GM12878 (cell line): Measurements from ENCODE around the gene ZNF783. TPM values are rescaled to one million over a fixed set of nuclear protein-coding genes. Genes with fewer than 3 reads are reported as not detected.

Experiments used
- ATAC-seq: fragments of 200-7000 bp; cut with Tn5 transposase; 3 replicates; pipeline ENCODE4 v1.9.1; 2020; ENCODE audit warnings: mild to moderate bottlenecking, moderate library complexity
- BruUV-seq: library from RNA; stranded (reverse); fragments of 400-500 nt; replicated peaks from 2 replicates; lab custom pipeline; 2021; lab: Mats Ljungman, UMichigan
- CTCF ChIA-PET: fragments of 300-600 bp; sonication (Branson Sonifier 250); formaldehyde crosslinking; extraction: SDS; loops from one replicate; lab custom pipeline; 2021; ENCODE audit warnings: inconsistent platforms; lab: Yijun Ruan, JAX
- POLR2A ChIA-PET: fragments of 350-600 bp; formaldehyde crosslinking; extraction: SDS; loops from one replicate; lab custom pipeline; 2021; ENCODE audit warnings: inconsistent platforms; lab: Charles Lee
- RAD21 ChIA-PET: fragments of 300-600 bp; sonication (Branson Sonifier 250); formaldehyde crosslinking; loops from one replicate; lab custom pipeline; 2023; ENCODE audit warnings: antibody characterized with exemption; ENCODE audit not compliant: unreplicated experiment; lab: Charles Lee
- SMC1A ChIA-PET: fragments of 300-600 bp; sonication (Branson Sonifier 250); formaldehyde crosslinking; loops from one replicate; lab custom pipeline; 2023; ENCODE audit not compliant: unreplicated experiment, uncharacterized antibody; lab: Charles Lee
- DNase-seq: peaks from one replicate; pipeline ENCODE4 v3.0.0-alpha.2; 2011; ENCODE audit warnings: low read depth, low spot score
- FAIRE-seq: peaks from 3 replicates; lab custom pipeline; 2011; peaks lifted over from hg19 to GRCh38; lab: Jason Lieb, UNC
- H2AFZ ChIP-seq: 2 replicates; pipeline ENCODE4 v1.6.0; 2011; ENCODE audit warnings: low read depth, low read length, control low read depth; ENCODE audit not compliant: control insufficient read depth
- H3K27ac ChIP-seq: 2 replicates; pipeline ENCODE4 v1.5.1; 2011; ENCODE audit warnings: control low read depth; ENCODE audit not compliant: control insufficient read depth, insufficient read depth
- H3K27me3 ChIP-seq, 2 experiments: replicated peaks in 1 of 2; 2 replicates each; pipeline versions ENCODE4 v1.6.0 to v1.6.1; 2011; ENCODE audit warnings: low read length in 1 of 2; ENCODE audit not compliant: control insufficient read depth in 2 of 2, insufficient read depth in 2 of 2
- H3K36me3 ChIP-seq, 2 experiments: 2 replicates each; pipeline ENCODE4 v1.5.1; 2011; ENCODE audit warnings: low read length in 1 of 2; ENCODE audit not compliant: control insufficient read depth in 2 of 2, insufficient read depth in 2 of 2
- H3K4me1 ChIP-seq: 2 replicates; pipeline ENCODE4 v1.6.1; 2011; ENCODE audit warnings: mild to moderate bottlenecking, low read length, moderate library complexity, mixed read lengths; ENCODE audit not compliant: control insufficient read depth, insufficient read depth
- H3K4me2 ChIP-seq: 2 replicates; pipeline ENCODE4 v1.6.0; 2011; ENCODE audit warnings: control low read depth; ENCODE audit not compliant: control insufficient read depth, insufficient read depth
- H3K4me3 ChIP-seq: fragments of 200-600 bp; sonication (generic); 2 replicates; pipeline ENCODE4 v1.5.1; 2016
- H3K79me2 ChIP-seq: 2 replicates; pipeline ENCODE4 v1.6.0; 2011; ENCODE audit warnings: low read length; ENCODE audit not compliant: control insufficient read depth, insufficient read depth
- H3K9ac ChIP-seq: 2 replicates; pipeline ENCODE4 v1.8.0; 2011; ENCODE audit warnings: low read length, control low read depth, mixed read lengths; ENCODE audit not compliant: control insufficient read depth, insufficient read depth
- H3K9me3 ChIP-seq: replicated peaks from 3 replicates; pipeline ENCODE4 v1.5.1; 2011; ENCODE audit warnings: mild to moderate bottlenecking, low read length; ENCODE audit not compliant: control insufficient read depth, insufficient read depth
- H4K20me1 ChIP-seq: 2 replicates; pipeline ENCODE4 v1.6.0; 2011; ENCODE audit not compliant: control insufficient read depth, insufficient read depth
- CBFB ChIP-seq: IDR thresholded peaks from 2 replicates; pipeline ENCODE4 v1.6.1; 2016; ENCODE audit warnings: antibody characterized with exemption, low read depth
- CHD1 ChIP-seq: IDR thresholded peaks from 2 replicates; pipeline ENCODE4 v1.6.1; 2012; ENCODE audit warnings: low read depth, low read length, improper control_type of control experiment
- EP300 ChIP-seq, 2 experiments: fragments of 150-350 bp in 1 of 2; IDR thresholded peaks; 2 replicates each; pipeline ENCODE4 v1.6.1; 2011 to 2012; ENCODE audit warnings: low read depth in 2 of 2, low read length in 2 of 2, borderline replicate concordance in 1 of 2, improper control_type of control experiment in 1 of 2, inconsistent platforms in 1 of 2; ENCODE audit not compliant: control insufficient read depth in 1 of 2
- NFIC ChIP-seq: IDR thresholded peaks from 2 replicates; pipeline ENCODE4 v1.6.1; 2012; ENCODE audit warnings: low read depth, mild to moderate bottlenecking, inconsistent platforms, low read length, moderate library complexity
- YY1 ChIP-seq: IDR thresholded peaks from 2 replicates; pipeline ENCODE4 v1.6.1; 2011; ENCODE audit warnings: low read depth, mild to moderate bottlenecking, low read length
- WGBS: methylation state at CpG from one replicate; pipeline ENCODE4 v1.1.6; 2016; ENCODE audit warnings: low lambda C conversion rate; ENCODE audit not compliant: insufficient replicate concordance, insufficient coverage; ENCODE audit errors: missing lambda C conversion rate; 5-methylcytosine and 5-hydroxymethylcytosine counted together
- in situ Hi-C: fragments of 300-500 bp; cut with MboI; formaldehyde crosslinking; loops from 9 replicates; pipeline ENCODE4 v1.14.3; 2018; ENCODE audit warnings: mixed read lengths
- intact Hi-C: fragments of 100-400 bp; cut with micrococcal nuclease; formaldehyde crosslinking; loops from one replicate; pipeline ENCODE4 v1.14.2; 2022; ENCODE audit not compliant: unreplicated experiment
- polyA plus RNA-seq, 11 experiments: library from polyadenylated mRNA; depleted of rRNA in 4 of 11; unstranded in 6 of 11; stranded (reverse) in 5 of 11; fragments of >200 nt; fragmentation: Nextera tagmentation in 4 of 11; fragmentation: Illumina TruSeq in 1 of 11; extraction: Ambion mirVana in 4 of 11; extraction: Trizol in 1 of 11; gene quantifications; 1 replicate in 1 of 11; 2 replicates in 10 of 11; pipeline versions ENCODE4 v1.2.1 to v1.2.3, GENCODE V29; 2011 to 2016; ENCODE audit warnings: inconsistent platforms in 2 of 11, missing spikeins in 2 of 11, low read depth in 1 of 11
- total RNA-seq, 4 experiments: library from RNA; depleted of rRNA in 3 of 4; stranded (reverse); fragments of >200 nt in 3 of 4; fragmentation: Illumina TruSeq in 1 of 4; extraction: Trizol in 1 of 4; gene quantifications; 2 replicates each; pipeline versions ENCODE4 v1.2.1 to v1.2.3, GENCODE V29; 2013 to 2021
- TF ChIP-seq, protein P1 (sequence below): fragments of 450-650 bp; formaldehyde crosslinking; IDR thresholded peaks from 2 replicates; pipeline ENCODE4 v1.4.0; 2022; ENCODE audit warnings: mild to moderate bottlenecking, moderate library complexity

ZNF783 gene
- total and polyA plus RNA-seq, 10 of the 15 experiments (the other 5 are each of a cell fraction or from before 2014, with no cell fraction given) = 2.0 to 14.4 (median 6.4) TPM

DNA sequence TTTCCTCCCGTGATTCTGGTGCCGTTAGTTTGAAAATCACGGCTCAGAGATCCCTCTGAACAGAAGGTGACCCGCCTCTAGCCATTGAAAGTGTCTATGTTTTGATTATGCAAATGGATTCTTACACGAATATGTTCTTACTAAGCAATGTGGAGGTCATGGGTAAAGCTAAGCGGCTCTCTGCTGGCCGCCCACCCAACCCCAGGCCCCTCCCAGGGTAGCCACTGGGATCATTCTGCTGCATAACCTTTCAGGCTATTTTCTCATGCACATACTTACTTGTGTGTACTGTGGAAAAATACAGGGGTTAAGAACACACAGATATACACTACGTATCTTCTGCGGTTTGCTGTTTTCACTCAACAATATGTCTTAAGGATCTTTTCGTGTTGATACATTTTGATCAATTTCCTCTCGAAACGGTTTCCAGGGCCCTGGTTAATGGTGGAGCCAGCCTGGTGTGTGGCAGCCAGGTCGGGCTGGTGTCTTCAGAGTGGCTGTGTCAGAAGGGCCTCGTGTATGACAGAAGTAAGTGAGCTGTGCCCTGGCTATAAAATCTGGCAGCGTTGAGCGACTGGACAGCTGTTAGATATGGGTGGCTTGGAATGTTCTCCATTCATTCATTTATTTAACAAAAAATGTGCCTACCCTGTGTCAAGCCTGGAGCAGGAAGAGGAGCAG is 29.9 kb downstream of the ZNF783 start:
- FAIRE-seq = no peak
- no peak for DNase-seq
- H4K20me1 ChIP-seq = no peaks in the 10 kb centered on the region
- no peak for TF ChIP-seq NFIC
- no peak for TF ChIP-seq CHD1
- TF ChIP-seq, protein P1, sequence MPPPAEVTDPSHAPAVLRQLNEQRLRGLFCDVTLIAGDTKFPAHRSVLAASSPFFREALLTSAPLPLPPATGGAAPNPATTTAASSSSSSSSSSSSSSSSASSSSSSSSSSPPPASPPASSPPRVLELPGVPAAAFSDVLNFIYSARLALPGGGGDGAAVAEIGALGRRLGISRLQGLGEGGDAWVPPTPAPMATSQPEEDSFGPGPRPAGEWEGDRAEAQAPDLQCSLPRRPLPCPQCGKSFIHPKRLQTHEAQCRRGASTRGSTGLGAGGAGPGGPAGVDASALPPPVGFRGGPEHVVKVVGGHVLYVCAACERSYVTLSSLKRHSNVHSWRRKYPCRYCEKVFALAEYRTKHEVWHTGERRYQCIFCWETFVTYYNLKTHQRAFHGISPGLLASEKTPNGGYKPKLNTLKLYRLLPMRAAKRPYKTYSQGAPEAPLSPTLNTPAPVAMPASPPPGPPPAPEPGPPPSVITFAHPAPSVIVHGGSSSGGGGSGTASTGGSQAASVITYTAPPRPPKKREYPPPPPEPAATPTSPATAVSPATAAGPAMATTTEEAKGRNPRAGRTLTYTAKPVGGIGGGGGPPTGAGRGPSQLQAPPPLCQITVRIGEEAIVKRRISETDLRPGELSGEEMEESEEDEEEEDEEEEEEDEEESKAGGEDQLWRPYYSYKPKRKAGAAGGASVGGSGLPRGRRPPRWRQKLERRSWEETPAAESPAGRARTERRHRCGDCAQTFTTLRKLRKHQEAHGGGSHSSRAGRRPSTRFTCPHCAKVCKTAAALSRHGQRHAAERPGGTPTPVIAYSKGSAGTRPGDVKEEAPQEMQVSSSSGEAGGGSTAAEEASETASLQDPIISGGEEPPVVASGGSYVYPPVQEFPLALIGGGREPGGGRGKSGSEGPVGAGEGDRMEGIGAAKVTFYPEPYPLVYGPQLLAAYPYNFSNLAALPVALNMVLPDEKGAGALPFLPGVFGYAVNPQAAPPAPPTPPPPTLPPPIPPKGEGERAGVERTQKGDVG (CRISPR knock-in tag) = no peak
- TF ChIP-seq CBFB = no peak
- TF ChIP-seq YY1 = no peak
- TF ChIP-seq EP300 (IDR thresholded peaks at IDR 0.05; ENCODE audit: borderline replicate concordance in 1 of 2, control insufficient read depth in 1 of 2, low read depth in 2 of 2, low read length in 2 of 2) = no peak
- TF ChIP-seq, all 136 proteins: peak for 0
- ATAC-seq = no peak
- WGBS = 89% methylated on average over 16 of the region's 16 CpGs
- ChIA-PET SMC1A (no interaction called here), RAD21 (no interaction called here), POLR2A (interaction anchor here (1.2 kb wide), 1 partner anchor 97 kb away, joined by 3 read pairs; the partner anchor contains the start of gene ZNF282), CTCF (no interaction called here)
- no peaks in the 10 kb centered on the region for H3K9me3 ChIP-seq
- H3K4me1 ChIP-seq = no peaks in the 10 kb centered on the region
- no peak overlapping the region for H2AFZ ChIP-seq
- intact Hi-C loops (no loop called here), in situ Hi-C loops (no loop called here)
- no peak overlapping the region for H3K9ac ChIP-seq
- no peak overlapping the region for H3K4me3 ChIP-seq
- peaks cover 0 to 1% of the 10 kb centered on the region in 2 experiments; a peak in 1 of 4 replicates for H3K36me3 ChIP-seq
- H3K27me3 ChIP-seq = no peaks in the 10 kb centered on the region
- H3K4me2 ChIP-seq = no peak overlapping the region
- H3K27ac ChIP-seq = no peak overlapping the region
- no peaks in the 10 kb centered on the region for H3K79me2 ChIP-seq
- BruUV-seq = no TSS peak
